SK-N-SH (cell line): ENCODE measurements around the gene NUDCD3. TPM values are rescaled to one million over a fixed set of nuclear protein-coding genes. Genes with fewer than 3 reads are reported as not detected.

Experiments
- CTCF ChIA-PET: fragments of 300-600, 350-600 bp; formaldehyde crosslinking; extraction: SDS; loops from one replicate; lab custom pipeline; 2021; lab: Yijun Ruan, JAX
- POLR2A ChIA-PET: fragments of 350-600 bp; sonication (Branson Sonifier 250); formaldehyde crosslinking; extraction: SDS; loops from one replicate; lab custom pipeline; 2020; ENCODE audit warnings: antibody characterized with exemption, inconsistent platforms; lab: Yijun Ruan, JAX
- DNase-seq: peaks from one replicate; pipeline ENCODE4 v3.0.0; 2012
- H2AFZ ChIP-seq: fragments of 200-600 bp; sonication (generic); 2 replicates; pipeline ENCODE4 v1.8.1; 2016; ENCODE audit warnings: antibody characterized with exemption, mild to moderate bottlenecking, low read depth
- H3F3A ChIP-seq: fragments of 200-600 bp; sonication (generic); replicated peaks from 2 replicates; pipeline ENCODE3; 2016; ENCODE audit warnings: antibody characterized with exemption, mild to moderate bottlenecking; ENCODE audit not compliant: insufficient read depth
- H3K27ac ChIP-seq, 2 experiments: fragments of 200-500 bp in 1 of 2; fragments of 200-600 bp in 1 of 2; sonication (Bioruptor generic) in 1 of 2; sonication (generic), shearing (Covaris generic) in 1 of 2; 2 replicates each; pipeline versions ENCODE4 v1.5.1 to v1.6.1; 2014 to 2016; ENCODE audit warnings: low read depth in 2 of 2, inconsistent platforms in 1 of 2, low read length in 1 of 2, mild to moderate bottlenecking in 1 of 2, mixed read lengths in 1 of 2
- H3K27me3 ChIP-seq: fragments of 200-600 bp; sonication (generic), shearing (Covaris generic); 2 replicates; pipeline ENCODE4 v1.6.1; 2016; ENCODE audit warnings: mixed run types; ENCODE audit not compliant: insufficient read depth
- H3K36me3 ChIP-seq, 2 experiments: fragments of 200-500 bp in 1 of 2; fragments of 200-600 bp in 1 of 2; sonication (Bioruptor generic) in 1 of 2; sonication (generic) in 1 of 2; replicated peaks in 1 of 2; 2 replicates each; pipeline versions ENCODE3 to v1.5.1; 2014 to 2016; ENCODE audit warnings: low read length in 1 of 2, mild to moderate bottlenecking in 1 of 2; ENCODE audit not compliant: insufficient read depth in 2 of 2, control insufficient read depth in 1 of 2
- H3K4me1 ChIP-seq, 2 experiments: fragments of 200-500 bp in 1 of 2; fragments of 200-600 bp in 1 of 2; sonication (Bioruptor generic) in 1 of 2; sonication (generic), shearing (Covaris generic) in 1 of 2; 2 replicates each; pipeline versions ENCODE4 v1.5.1 to v1.6.1; 2014 to 2016; ENCODE audit warnings: low read depth in 1 of 2, low read length in 1 of 2, mixed run types in 1 of 2; ENCODE audit not compliant: insufficient read depth in 2 of 2, control insufficient read depth in 1 of 2
- H3K4me2 ChIP-seq: fragments of 200-600 bp; sonication (generic), shearing (Covaris generic); 2 replicates; pipeline ENCODE4 v1.6.1; 2017; ENCODE audit warnings: mixed run types
- H3K4me3 ChIP-seq, 2 experiments: fragments of 200-500 bp in 1 of 2; fragments of 200-600 bp in 1 of 2; sonication (Bioruptor generic) in 1 of 2; sonication (generic), shearing (Covaris generic) in 1 of 2; 2 replicates each; pipeline versions ENCODE4 v1.5.1 to v1.8.1; 2014 to 2016; ENCODE audit warnings: low read depth in 2 of 2, inconsistent platforms in 1 of 2, low read length in 1 of 2, mild to moderate bottlenecking in 1 of 2, mixed read lengths in 1 of 2, moderate library complexity in 1 of 2
- H3K79me2 ChIP-seq: fragments of 200-600 bp; sonication (generic); 2 replicates; pipeline ENCODE4 v1.8.1; 2017; ENCODE audit warnings: mild to moderate bottlenecking; ENCODE audit not compliant: insufficient read depth
- H3K9ac ChIP-seq: fragments of 200-600 bp; sonication (generic); 2 replicates; pipeline ENCODE4 v1.6.1; 2017; ENCODE audit warnings: mixed run types
- H3K9me2 ChIP-seq: fragments of 200-600 bp; sonication (generic); 2 replicates; pipeline ENCODE4 v1.6.1; 2017; ENCODE audit warnings: mixed run types
- H3K9me3 ChIP-seq: fragments of 200-600 bp; sonication (generic); 2 replicates; pipeline ENCODE4 v1.6.1; 2017; ENCODE audit warnings: mixed run types, mild to moderate bottlenecking, moderate library complexity
- H4K20me1 ChIP-seq: fragments of 200-600 bp; sonication (generic); 2 replicates; pipeline ENCODE4 v1.6.1; 2017; ENCODE audit warnings: mild to moderate bottlenecking, mixed run types; ENCODE audit not compliant: insufficient read depth
- CHD2 ChIP-seq: fragments of 150-350 bp; IDR thresholded peaks from 2 replicates; pipeline ENCODE4 v1.6.1; 2018; ENCODE audit warnings: low read length; ENCODE audit not compliant: partially characterized antibody
- ELF1 ChIP-seq: IDR thresholded peaks from 2 replicates; pipeline ENCODE4 v1.4.0; 2012
- EP300 ChIP-seq, 2 experiments: IDR thresholded peaks; 2 replicates each; pipeline versions ENCODE4 v1.4.0 to v1.6.1; 2012; ENCODE audit warnings: borderline replicate concordance in 1 of 2, low read depth in 1 of 2, low read length in 1 of 2
- EZH2phosphoT487 ChIP-seq: fragments of 200-600 bp; sonication (generic); IDR thresholded peaks from 2 replicates; pipeline ENCODE4 v1.6.1; 2017; ENCODE audit warnings: low read depth, mixed run types, mild to moderate bottlenecking, antibody characterized with exemption, moderate library complexity, borderline replicate concordance
- FOSL2 ChIP-seq: IDR thresholded peaks from 2 replicates; pipeline ENCODE4 v1.4.0; 2012; ENCODE audit warnings: low read depth, mild to moderate bottlenecking, moderate library complexity, borderline replicate concordance
- FOXM1 ChIP-seq: IDR thresholded peaks from 2 replicates; pipeline ENCODE4 v1.4.0; 2012; ENCODE audit warnings: low read depth, mild to moderate bottlenecking
- GABPA ChIP-seq: IDR thresholded peaks from 2 replicates; pipeline ENCODE4 v1.4.0; 2012; ENCODE audit warnings: low read depth, mild to moderate bottlenecking
- JUND ChIP-seq: IDR thresholded peaks from 2 replicates; pipeline ENCODE4 v1.4.0; 2012
- MXI1 ChIP-seq: IDR thresholded peaks from 2 replicates; pipeline ENCODE4 v1.6.1; 2012; ENCODE audit warnings: mild to moderate bottlenecking, low read depth, low read length, improper control_type of control experiment
- NFIC ChIP-seq: IDR thresholded peaks from 2 replicates; pipeline ENCODE4 v1.4.0; 2012; ENCODE audit warnings: borderline replicate concordance
- POLR2AphosphoS5 ChIP-seq: IDR thresholded peaks from 2 replicates; pipeline ENCODE4 v1.6.1; 2012; ENCODE audit warnings: low read depth, low read length
- RAD21 ChIP-seq: IDR thresholded peaks from 2 replicates; pipeline ENCODE4 v1.6.1; 2012; ENCODE audit warnings: mild to moderate bottlenecking, low read length
- RFX5 ChIP-seq: IDR thresholded peaks from 2 replicates; pipeline ENCODE4 v1.6.1; 2012; ENCODE audit warnings: mild to moderate bottlenecking, improper control_type of control experiment, low read length
- SIN3A ChIP-seq: IDR thresholded peaks from 2 replicates; pipeline ENCODE4 v1.6.1; 2012; ENCODE audit warnings: low read depth, mild to moderate bottlenecking, low read length, moderate library complexity, borderline replicate concordance
- SMC3 ChIP-seq: IDR thresholded peaks from 2 replicates; pipeline ENCODE4 v1.6.1; 2012; ENCODE audit warnings: low read depth, low read length, improper control_type of control experiment
- TCF12 ChIP-seq: IDR thresholded peaks from 2 replicates; pipeline ENCODE4 v1.4.0; 2012
- TEAD4 ChIP-seq: IDR thresholded peaks from 2 replicates; pipeline ENCODE4 v1.4.0; 2012; ENCODE audit warnings: mild to moderate bottlenecking, borderline replicate concordance; ENCODE audit not compliant: insufficient read depth
- WGBS: methylation state at CpG from one replicate; pipeline ENCODE4 v1.1.6; 2017; ENCODE audit warnings: low lambda C conversion rate; 5-methylcytosine and 5-hydroxymethylcytosine counted together
- polyA plus RNA-seq, 3 experiments: library from polyadenylated mRNA; depleted of rRNA; stranded (reverse); fragments of >200 nt; gene quantifications; 2 replicates each; pipeline ENCODE4 v1.2.3, GENCODE V29; 2012
- TF ChIP-seq, protein P1 (sequence below): IDR thresholded peaks from 2 replicates; pipeline ENCODE4 v1.4.0; 2012; ENCODE audit warnings: low read depth, borderline replicate concordance
- TF ChIP-seq, protein P2 (sequence below): IDR thresholded peaks from 2 replicates; pipeline ENCODE4; 2012
- TF ChIP-seq, protein P3 (sequence below): fragments of 200-600 bp; sonication (generic); IDR thresholded peaks from 2 replicates; pipeline ENCODE4 v1.6.1; 2017; ENCODE audit warnings: antibody characterized with exemption, mild to moderate bottlenecking, moderate library complexity
- TF ChIP-seq, protein P4 (sequence below): fragments of 150-350 bp; IDR thresholded peaks from 2 replicates; pipeline ENCODE4 v1.6.1; 2017; ENCODE audit warnings: antibody characterized with exemption, low read length, low read depth, borderline replicate concordance
- TF ChIP-seq, protein P5 (sequence below): IDR thresholded peaks from 2 replicates; pipeline ENCODE4 v1.6.1; 2012; ENCODE audit warnings: mild to moderate bottlenecking, low read depth, low read length, moderate library complexity

NUDCD3 gene
- 66.0 and 83.1 TPM in 2 replicates for polyA plus RNA-seq (2012; rRNA removed)
- polyA plus RNA-seq (2012; cell fraction: cytosol; rRNA removed), result 66.1 and 72.1 TPM in 2 replicates
- polyA plus RNA-seq (2012; cell fraction: nucleus; rRNA removed), result 101 and 142 TPM in 2 replicates

DNA sequence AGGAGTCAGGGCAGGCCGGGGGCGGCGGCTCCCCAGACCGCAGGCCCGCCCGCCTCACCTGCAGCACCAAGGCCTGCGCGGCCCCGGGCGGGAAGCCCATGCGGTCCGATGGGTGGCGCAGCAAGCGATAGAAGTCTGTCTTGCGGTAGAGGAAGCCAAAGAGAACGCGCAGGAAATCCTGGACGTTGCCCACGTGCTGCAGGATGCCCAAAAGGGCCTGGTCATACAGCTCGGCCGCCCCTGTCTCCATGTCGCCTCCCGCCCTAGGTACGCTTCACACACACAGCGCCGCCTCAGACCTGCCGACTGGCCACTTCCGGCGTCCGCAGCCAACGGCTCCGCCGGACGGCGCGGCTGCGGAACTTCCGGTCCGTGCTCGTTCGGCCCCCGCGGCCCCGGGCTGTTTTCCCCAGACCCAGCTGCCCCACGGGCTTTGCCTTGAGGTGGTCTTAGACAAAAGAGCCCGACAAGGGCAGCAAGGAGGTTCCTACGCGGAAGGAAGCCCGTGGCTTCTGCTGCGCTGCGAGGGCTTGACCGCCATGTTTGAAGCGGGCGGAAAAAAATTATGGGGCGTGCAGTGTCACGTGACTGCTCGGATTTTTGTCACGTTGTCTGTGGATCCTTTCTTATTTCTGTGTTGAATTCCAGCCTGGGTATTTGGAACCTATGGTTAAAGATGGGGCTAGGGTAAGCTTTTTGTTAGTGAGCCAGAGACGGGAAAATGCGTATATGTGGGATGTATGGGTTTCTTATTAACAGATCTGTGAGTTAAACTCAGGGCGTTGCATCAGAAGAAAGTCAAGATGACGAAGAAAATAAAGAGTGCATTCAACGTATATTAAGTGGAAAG lies at the start of gene NUDCD3:
Gene NUDCD3 (minus strand): TSS at position 308 of the 850 bp plus-strand sequence. CDS start 58 bp downstream, at position 250.
- Histone ChIP-seq H2AFZ (peak within 1 kb of the TSS; percentile 98), H3F3A (no peaks in the 10 kb centered on the region), H4K20me1 (no peaks in the 10 kb centered on the region), H3K9me3 (no peaks in the 10 kb centered on the region), H3K79me2 (peaks cover 48% of the 10 kb centered on the region), H3K4me3 (peak within 1 kb of the TSS; percentile 96 to 98), H3K9ac (peak within 1 kb of the TSS; percentile 95), H3K36me3 (peaks cover 11 to 15% of the 10 kb centered on the region in 2 experiments), H3K4me2 (peak within 1 kb of the TSS; percentile 83), H3K4me1 (peaks cover 10 to 22% of the 10 kb centered on the region in 2 experiments; a peak in 3 of 4 replicates), H3K9me2 (no peaks in the 10 kb centered on the region), H3K27ac (peak within 1 kb of the TSS; percentile 98 to 99), H3K27me3 (no peaks in the 10 kb centered on the region)
- peak; percentile 97 for DNase-seq
- POLR2A ChIA-PET, result interaction anchor here (0.6 to 2.7 kb wide), 13 partner anchors 11 to 369 kb away, joined by 3 to 12 read pairs (median 4); partner anchors contain the start of genes DDX56 and YKT6
- CTCF ChIA-PET, result interaction anchor here (0.6 to 4.7 kb wide), 15 partner anchors 11 to 387 kb away, joined by 3 to 27 read pairs (median 5); partner anchors contain the start of gene DDX56
- WGBS, result under 1% methylated on average over 34 of the region's 63 CpGs
- TF ChIP-seq GABPA (peak; percentile 97), RFX5 (no peak), SMC3 (no peak), EP300 (IDR thresholded peaks at IDR 0.05; ENCODE audit: borderline replicate concordance in 1 of 2, low read depth in 1 of 2, low read length in 1 of 2) (peak in 1 of 2 experiments; percentile 3; a peak in 1 of 4 replicates), SIN3A (0 out of 2 replicates have a peak, but pooled peaks have one; percentile 90), MXI1 (peak; percentile 97), JUND (no peak), EZH2phosphoT487 (no peak), TEAD4 (peak; percentile 21; the same call in 1 of the 2 replicates), TCF12 (peak; percentile 15; the same call in 1 of the 2 replicates), ELF1 (peak; percentile 99), CHD2 (no peak), RAD21 (no peak), FOSL2 (no peak), FOXM1 (no peak), NFIC (peak; percentile 34; the same call in 1 of the 2 replicates), POLR2AphosphoS5 (peak; percentile 78)
- TF ChIP-seq, protein P1, sequence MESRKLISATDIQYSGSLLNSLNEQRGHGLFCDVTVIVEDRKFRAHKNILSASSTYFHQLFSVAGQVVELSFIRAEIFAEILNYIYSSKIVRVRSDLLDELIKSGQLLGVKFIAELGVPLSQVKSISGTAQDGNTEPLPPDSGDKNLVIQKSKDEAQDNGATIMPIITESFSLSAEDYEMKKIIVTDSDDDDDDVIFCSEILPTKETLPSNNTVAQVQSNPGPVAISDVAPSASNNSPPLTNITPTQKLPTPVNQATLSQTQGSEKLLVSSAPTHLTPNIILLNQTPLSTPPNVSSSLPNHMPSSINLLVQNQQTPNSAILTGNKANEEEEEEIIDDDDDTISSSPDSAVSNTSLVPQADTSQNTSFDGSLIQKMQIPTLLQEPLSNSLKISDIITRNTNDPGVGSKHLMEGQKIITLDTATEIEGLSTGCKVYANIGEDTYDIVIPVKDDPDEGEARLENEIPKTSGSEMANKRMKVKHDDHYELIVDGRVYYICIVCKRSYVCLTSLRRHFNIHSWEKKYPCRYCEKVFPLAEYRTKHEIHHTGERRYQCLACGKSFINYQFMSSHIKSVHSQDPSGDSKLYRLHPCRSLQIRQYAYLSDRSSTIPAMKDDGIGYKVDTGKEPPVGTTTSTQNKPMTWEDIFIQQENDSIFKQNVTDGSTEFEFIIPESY, result no peak
- TF ChIP-seq, protein P2, sequence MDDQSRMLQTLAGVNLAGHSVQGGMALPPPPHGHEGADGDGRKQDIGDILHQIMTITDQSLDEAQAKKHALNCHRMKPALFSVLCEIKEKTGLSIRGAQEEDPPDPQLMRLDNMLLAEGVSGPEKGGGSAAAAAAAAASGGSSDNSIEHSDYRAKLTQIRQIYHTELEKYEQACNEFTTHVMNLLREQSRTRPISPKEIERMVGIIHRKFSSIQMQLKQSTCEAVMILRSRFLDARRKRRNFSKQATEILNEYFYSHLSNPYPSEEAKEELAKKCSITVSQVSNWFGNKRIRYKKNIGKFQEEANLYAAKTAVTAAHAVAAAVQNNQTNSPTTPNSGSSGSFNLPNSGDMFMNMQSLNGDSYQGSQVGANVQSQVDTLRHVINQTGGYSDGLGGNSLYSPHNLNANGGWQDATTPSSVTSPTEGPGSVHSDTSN, result no peak; the same call in 1 of the 2 replicates
- TF ChIP-seq, protein P3, sequence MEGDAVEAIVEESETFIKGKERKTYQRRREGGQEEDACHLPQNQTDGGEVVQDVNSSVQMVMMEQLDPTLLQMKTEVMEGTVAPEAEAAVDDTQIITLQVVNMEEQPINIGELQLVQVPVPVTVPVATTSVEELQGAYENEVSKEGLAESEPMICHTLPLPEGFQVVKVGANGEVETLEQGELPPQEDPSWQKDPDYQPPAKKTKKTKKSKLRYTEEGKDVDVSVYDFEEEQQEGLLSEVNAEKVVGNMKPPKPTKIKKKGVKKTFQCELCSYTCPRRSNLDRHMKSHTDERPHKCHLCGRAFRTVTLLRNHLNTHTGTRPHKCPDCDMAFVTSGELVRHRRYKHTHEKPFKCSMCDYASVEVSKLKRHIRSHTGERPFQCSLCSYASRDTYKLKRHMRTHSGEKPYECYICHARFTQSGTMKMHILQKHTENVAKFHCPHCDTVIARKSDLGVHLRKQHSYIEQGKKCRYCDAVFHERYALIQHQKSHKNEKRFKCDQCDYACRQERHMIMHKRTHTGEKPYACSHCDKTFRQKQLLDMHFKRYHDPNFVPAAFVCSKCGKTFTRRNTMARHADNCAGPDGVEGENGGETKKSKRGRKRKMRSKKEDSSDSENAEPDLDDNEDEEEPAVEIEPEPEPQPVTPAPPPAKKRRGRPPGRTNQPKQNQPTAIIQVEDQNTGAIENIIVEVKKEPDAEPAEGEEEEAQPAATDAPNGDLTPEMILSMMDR, result peak; percentile 47
- TF ChIP-seq, protein P4, sequence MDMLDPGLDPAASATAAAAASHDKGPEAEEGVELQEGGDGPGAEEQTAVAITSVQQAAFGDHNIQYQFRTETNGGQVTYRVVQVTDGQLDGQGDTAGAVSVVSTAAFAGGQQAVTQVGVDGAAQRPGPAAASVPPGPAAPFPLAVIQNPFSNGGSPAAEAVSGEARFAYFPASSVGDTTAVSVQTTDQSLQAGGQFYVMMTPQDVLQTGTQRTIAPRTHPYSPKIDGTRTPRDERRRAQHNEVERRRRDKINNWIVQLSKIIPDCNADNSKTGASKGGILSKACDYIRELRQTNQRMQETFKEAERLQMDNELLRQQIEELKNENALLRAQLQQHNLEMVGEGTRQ, result peak; percentile 92
- TF ChIP-seq, protein P5, sequence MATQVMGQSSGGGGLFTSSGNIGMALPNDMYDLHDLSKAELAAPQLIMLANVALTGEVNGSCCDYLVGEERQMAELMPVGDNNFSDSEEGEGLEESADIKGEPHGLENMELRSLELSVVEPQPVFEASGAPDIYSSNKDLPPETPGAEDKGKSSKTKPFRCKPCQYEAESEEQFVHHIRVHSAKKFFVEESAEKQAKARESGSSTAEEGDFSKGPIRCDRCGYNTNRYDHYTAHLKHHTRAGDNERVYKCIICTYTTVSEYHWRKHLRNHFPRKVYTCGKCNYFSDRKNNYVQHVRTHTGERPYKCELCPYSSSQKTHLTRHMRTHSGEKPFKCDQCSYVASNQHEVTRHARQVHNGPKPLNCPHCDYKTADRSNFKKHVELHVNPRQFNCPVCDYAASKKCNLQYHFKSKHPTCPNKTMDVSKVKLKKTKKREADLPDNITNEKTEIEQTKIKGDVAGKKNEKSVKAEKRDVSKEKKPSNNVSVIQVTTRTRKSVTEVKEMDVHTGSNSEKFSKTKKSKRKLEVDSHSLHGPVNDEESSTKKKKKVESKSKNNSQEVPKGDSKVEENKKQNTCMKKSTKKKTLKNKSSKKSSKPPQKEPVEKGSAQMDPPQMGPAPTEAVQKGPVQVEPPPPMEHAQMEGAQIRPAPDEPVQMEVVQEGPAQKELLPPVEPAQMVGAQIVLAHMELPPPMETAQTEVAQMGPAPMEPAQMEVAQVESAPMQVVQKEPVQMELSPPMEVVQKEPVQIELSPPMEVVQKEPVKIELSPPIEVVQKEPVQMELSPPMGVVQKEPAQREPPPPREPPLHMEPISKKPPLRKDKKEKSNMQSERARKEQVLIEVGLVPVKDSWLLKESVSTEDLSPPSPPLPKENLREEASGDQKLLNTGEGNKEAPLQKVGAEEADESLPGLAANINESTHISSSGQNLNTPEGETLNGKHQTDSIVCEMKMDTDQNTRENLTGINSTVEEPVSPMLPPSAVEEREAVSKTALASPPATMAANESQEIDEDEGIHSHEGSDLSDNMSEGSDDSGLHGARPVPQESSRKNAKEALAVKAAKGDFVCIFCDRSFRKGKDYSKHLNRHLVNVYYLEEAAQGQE, result peak; percentile 44; the same call in 1 of the 2 replicates
